ENCODE results near the gene TRPM4. TPM values are rescaled to one million over a fixed set of nuclear protein-coding genes. Genes with fewer than 3 reads are reported as not detected.
A peak's percentile ranks its signal among the peaks of the same experiment; 100 is the strongest.

TRPM4 gene
- total RNA-seq, 3 donors from 2014 or later: 13.1 to 34.0 (median 24.3) TPM

DNA sequence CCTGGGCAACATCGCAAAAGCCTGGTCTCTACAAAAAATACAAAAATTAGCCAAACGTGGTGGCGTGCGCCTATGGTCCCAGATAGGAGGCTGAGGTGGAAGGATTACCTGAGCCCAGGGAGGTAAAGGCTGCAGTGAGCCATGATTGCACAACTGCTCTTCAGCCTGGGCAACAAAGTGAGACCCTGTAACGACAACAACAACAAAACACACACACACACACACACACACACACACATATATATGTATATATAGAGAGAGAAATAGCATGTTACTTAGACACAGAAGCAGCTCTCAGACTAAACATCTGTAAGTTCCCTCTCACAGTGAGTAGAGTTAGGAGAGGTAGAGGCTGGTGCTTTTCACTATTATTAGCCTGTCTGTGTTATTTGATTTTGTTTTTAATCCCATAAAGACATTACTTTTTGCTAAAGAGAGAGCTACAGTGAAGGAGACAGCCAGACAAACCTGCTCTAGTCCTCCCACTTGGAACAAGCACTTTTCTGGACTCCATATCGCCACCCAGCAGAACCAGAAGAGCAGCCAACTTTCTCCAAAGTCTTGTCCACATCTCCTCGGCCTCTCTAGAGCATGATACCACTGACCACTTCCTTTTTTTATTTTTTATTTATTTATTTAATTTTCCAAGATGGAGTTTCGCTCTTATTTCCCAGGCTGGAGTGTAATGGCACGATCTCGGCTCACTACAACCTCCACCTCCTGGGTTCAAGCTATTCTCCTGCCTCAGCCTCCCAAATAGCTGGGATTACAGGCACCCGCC is 46.2 kb upstream of the TRPM4 start:
- no peaks in the 10 kb centered on the region for H3K27me3 ChIP-seq
- TF ChIP-seq POLR2AphosphoS5 (IDR thresholded peaks at IDR 0.05) (no peak), POLR2A (IDR thresholded peaks at IDR 0.05) (no peak), CTCF (IDR thresholded peaks at IDR 0.05) (no peak)
- H3K9me3 ChIP-seq: no peaks in the 10 kb centered on the region
- H3K4me1 ChIP-seq: peaks cover 0 to 3% of the 10 kb centered on the region in 2 donors
- no peak for DNase-seq (ENCODE audit: low spot score in 2 of 2)
- H3K4me3 ChIP-seq: no peak overlapping the region
- intact Hi-C loops (cut with DNase I; ENCODE audit: low total_unique reads): no loop called here
- no peaks in the 10 kb centered on the region for H3K36me3 ChIP-seq
- no peak overlapping the region for H3K27ac ChIP-seq

GRCh38 chr19:49113762-49114629 is 43.6 kb upstream of the TRPM4 start, which contains the start of gene LIN7B:
Gene LIN7B, plus strand, starts transcription at chr19:49114370. Its CDS starts 35 bp downstream, at chr19:49114405.
- H3K27me3 ChIP-seq: no peaks in the 10 kb centered on the region
- no peaks in the 10 kb centered on the region for H3K36me3 ChIP-seq
- intact Hi-C loops (cut with DNase I; ENCODE audit: low total_unique reads): no loop called here
- H3K4me1 ChIP-seq: peaks cover 0 to 11% of the 10 kb centered on the region in 2 donors
- TF ChIP-seq CTCF (IDR thresholded peaks at IDR 0.05) (peak in 1 of 3 donors; percentile 32), POLR2AphosphoS5 (IDR thresholded peaks at IDR 0.05) (no peak)
- no peak for DNase-seq (ENCODE audit: low spot score in 2 of 2)
- peak within 1 kb of the TSS; percentile 69 to 78 for H3K27ac ChIP-seq
- peak within 1 kb of the TSS; percentile 75 to 95 (median 91) for H3K4me3 ChIP-seq
- H3K9me3 ChIP-seq: no peaks in the 10 kb centered on the region

DNA sequence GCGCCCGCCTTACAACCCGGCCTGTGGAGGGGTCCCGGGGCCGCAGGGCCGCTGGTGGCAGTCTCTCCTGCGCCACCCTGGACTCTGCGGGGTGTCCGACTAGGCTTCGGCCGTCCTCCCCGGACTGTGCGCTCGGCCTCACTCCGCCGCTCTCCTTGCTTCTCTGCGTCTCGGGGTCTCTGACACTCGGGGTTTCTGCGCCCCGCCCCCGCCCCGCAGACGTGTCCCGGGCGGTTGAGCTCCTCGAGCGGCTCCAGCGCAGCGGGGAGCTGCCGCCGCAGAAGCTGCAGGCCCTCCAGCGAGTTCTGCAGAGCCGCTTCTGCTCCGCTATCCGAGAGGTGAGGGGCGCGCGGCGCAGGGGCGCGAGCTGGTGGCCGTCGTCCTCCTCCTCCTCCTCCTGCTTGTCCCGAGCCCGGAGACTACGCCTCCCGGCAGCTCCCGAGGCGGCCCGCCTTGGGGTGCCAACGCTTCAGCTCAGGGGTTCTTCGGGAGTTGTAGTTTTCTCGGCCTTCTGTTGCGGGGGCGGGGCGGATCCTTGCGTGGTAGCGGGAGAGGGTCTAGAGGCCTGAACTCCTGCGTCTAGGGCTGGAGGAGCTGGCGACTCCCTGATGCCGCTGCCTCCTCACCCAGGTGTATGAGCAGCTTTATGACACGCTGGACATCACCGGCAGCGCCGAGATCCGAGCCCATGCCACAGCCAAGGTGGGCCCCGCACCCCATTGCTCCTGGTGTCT is 42.8 kb upstream of the TRPM4 start:
- Histone ChIP-seq H3K27me3 (no peaks in the 10 kb centered on the region), H3K36me3 (no peaks in the 10 kb centered on the region), H3K27ac (peak overlapping the region; percentile 69 to 78), H3K4me1 (peaks cover 0 to 11% of the 10 kb centered on the region in 2 donors), H3K9me3 (no peaks in the 10 kb centered on the region), H3K4me3 (peak overlapping the region; percentile 75 to 95 (median 91))
- DNase-seq (ENCODE audit: low spot score in 2 of 2): no peak
- intact Hi-C loops (cut with DNase I; ENCODE audit: low total_unique reads): loop anchor here (5.0 kb wide), 1 partner anchor 1417 kb away; no protein-coding TSS in a partner anchor
- TF ChIP-seq POLR2AphosphoS5 (IDR thresholded peaks at IDR 0.05): no peak

DNA sequence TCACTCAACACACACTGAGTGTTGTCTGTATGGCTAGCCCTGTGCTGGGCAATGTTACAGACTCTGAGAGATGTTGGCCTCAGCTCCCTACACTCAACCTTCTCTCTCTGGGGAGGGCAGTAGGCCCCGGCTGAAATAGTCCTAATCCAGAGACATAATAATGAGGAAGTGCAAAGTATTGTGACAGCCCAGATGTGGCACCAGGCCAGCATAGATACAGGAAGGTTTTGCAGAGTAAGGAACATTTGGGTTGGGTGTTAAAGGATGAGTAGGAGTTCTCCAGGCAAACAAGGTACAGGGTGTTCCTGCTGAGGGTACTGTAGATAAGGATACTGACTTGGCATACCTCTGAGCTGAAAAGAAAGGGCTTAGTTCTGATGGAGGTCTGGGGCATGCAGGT is 41.0 kb upstream of the TRPM4 start:
- no peaks in the 10 kb centered on the region for H3K27me3 ChIP-seq
- H3K4me3 ChIP-seq: no peak overlapping the region
- no peaks in the 10 kb centered on the region for H3K36me3 ChIP-seq
- TF ChIP-seq POLR2A (IDR thresholded peaks at IDR 0.05): no peak
- TF ChIP-seq POLR2AphosphoS5 (IDR thresholded peaks at IDR 0.05): no peak
- TF ChIP-seq CTCF (IDR thresholded peaks at IDR 0.05): no peak
- H3K27ac ChIP-seq: no peak overlapping the region
- peaks cover 0 to 15% of the 10 kb centered on the region in 2 donors for H3K4me1 ChIP-seq
- no peaks in the 10 kb centered on the region for H3K9me3 ChIP-seq
- intact Hi-C loops (cut with DNase I; ENCODE audit: low total_unique reads): loop anchor here (5.0 kb wide), 1 partner anchor 1419 kb away; no protein-coding TSS in a partner anchor
- no peak for DNase-seq (ENCODE audit: low spot score in 2 of 2)
